ENCODE results near the gene TMUB1.

TMUB1 gene

GRCh38 chr7:151123158-151123821, 40.0 kb upstream of the TMUB1 start:
- H3K9ac ChIP-seq: no peak overlapping the region
- peaks cover 0 to 17% (median 3%) of the 10 kb centered on the region in 10 experiments; a peak in 6 of 20 replicates for H3K4me1 ChIP-seq
- no peaks in the 10 kb centered on the region for H3K9me3 ChIP-seq (replicated peaks in 1 of 11)
- no peak overlapping the region for H3K4me2 ChIP-seq
- TF ChIP-seq Cebpa-rat (IDR thresholded peaks at IDR 0.05): no peak
- no peak overlapping the region for H3K27ac ChIP-seq
- peaks cover 41 to 100% (median 85%) of the 10 kb centered on the region in 11 experiments for H4K20me1 ChIP-seq
- H3K36me3 ChIP-seq: peaks cover 28 to 98% (median 80%) of the 10 kb centered on the region in 11 experiments
- H3K27me3 ChIP-seq: no peaks in the 10 kb centered on the region
- H3K4me3 ChIP-seq: no peak overlapping the region

DNA sequence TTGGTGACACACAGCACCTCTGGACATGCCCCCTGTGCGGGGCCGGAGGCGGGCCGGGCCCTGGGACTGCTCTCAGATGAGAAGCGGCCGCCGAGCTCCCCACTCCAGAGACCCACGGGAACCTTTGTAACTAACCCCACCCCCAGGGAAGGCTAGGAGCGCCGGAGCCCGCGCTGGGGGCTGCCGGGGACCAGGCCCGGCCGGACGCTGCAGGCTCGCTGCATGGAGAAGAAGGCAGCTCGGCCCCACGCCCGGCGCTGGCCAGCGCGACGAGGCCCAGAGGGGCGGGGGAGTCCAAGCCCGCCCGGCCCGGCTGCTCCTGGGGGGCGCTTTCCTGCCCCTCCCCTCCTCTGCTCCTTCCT, 39.5 kb upstream of the TMUB1 start:
- Histone ChIP-seq H4K20me1 (peaks cover 45 to 100% (median 85%) of the 10 kb centered on the region in 11 experiments), H3K4me3 (no peak overlapping the region), H3K4me1 (peaks cover 0 to 21% (median 5%) of the 10 kb centered on the region in 10 experiments; a peak in 12 of 20 replicates), H3K9me3 (replicated peaks in 1 of 11) (no peaks in the 10 kb centered on the region), H3K27me3 (no peaks in the 10 kb centered on the region), H3K9ac (no peak overlapping the region), H3K4me2 (no peak overlapping the region), H3K36me3 (peaks cover 28 to 98% (median 80%) of the 10 kb centered on the region in 11 experiments), H3K27ac (no peak overlapping the region)
- TF ChIP-seq Cebpa-rat (IDR thresholded peaks at IDR 0.05): no peak

- Histone ChIP-seq H3K4me3 (no peak overlapping the region), H3K4me2 (no peak overlapping the region), H4K20me1 (peaks cover 45 to 100% (median 85%) of the 10 kb centered on the region in 11 experiments), H3K9me3 (replicated peaks in 1 of 11) (no peaks in the 10 kb centered on the region), H3K36me3 (peaks cover 28 to 98% (median 78%) of the 10 kb centered on the region in 11 experiments), H3K9ac (no peak overlapping the region), H3K27me3 (no peaks in the 10 kb centered on the region), H3K4me1 (peaks cover 4 to 26% (median 10%) of the 10 kb centered on the region in 10 experiments; a peak in 18 of 20 replicates), H3K27ac (no peak overlapping the region)
- TF ChIP-seq Cebpa-rat (IDR thresholded peaks at IDR 0.05): no peak
Observed at GRCh38 chr7:151122276-151122675, 39.0 kb upstream of the TMUB1 start.

GRCh38 chr7:151121380-151122170, 38.3 kb upstream of the TMUB1 start:
- TF ChIP-seq Cebpa-rat (IDR thresholded peaks at IDR 0.05): no peak
- H3K4me3 ChIP-seq: no peak overlapping the region
- peaks cover 28 to 98% (median 78%) of the 10 kb centered on the region in 11 experiments for H3K36me3 ChIP-seq
- no peak overlapping the region for H3K27ac ChIP-seq
- H3K4me2 ChIP-seq: no peak overlapping the region
- H4K20me1 ChIP-seq: peaks cover 52 to 100% (median 85%) of the 10 kb centered on the region in 11 experiments
- H3K9me3 ChIP-seq (replicated peaks in 1 of 11): no peaks in the 10 kb centered on the region
- no peak overlapping the region; a peak in 1 of 22 replicates for H3K9ac ChIP-seq
- peaks cover 11 to 33% (median 17%) of the 10 kb centered on the region in 10 experiments; a peak in 18 of 20 replicates for H3K4me1 ChIP-seq
- H3K27me3 ChIP-seq: peaks cover 0 to 2% (median 0%) of the 10 kb centered on the region in 11 experiments; a peak in 3 of 22 replicates

- no peak overlapping the region for H3K27ac ChIP-seq
- H3K4me2 ChIP-seq: no peak overlapping the region
- TF ChIP-seq Cebpa-rat (IDR thresholded peaks at IDR 0.05): no peak
- peaks cover 28 to 100% (median 76%) of the 10 kb centered on the region in 11 experiments for H3K36me3 ChIP-seq
- H3K4me1 ChIP-seq: peaks cover 12 to 37% (median 19%) of the 10 kb centered on the region in 10 experiments; a peak in 18 of 20 replicates
- H3K4me3 ChIP-seq: no peak overlapping the region
- no peaks in the 10 kb centered on the region for H3K9me3 ChIP-seq (replicated peaks in 1 of 11)
- H3K27me3 ChIP-seq: peaks cover 0 to 9% (median 4%) of the 10 kb centered on the region in 11 experiments; a peak in 17 of 22 replicates
- H4K20me1 ChIP-seq: peaks cover 59 to 100% (median 91%) of the 10 kb centered on the region in 11 experiments
- no peak overlapping the region for H3K9ac ChIP-seq
Observed at GRCh38 chr7:151120896-151121295, 37.6 kb upstream of the TMUB1 start.

DNA sequence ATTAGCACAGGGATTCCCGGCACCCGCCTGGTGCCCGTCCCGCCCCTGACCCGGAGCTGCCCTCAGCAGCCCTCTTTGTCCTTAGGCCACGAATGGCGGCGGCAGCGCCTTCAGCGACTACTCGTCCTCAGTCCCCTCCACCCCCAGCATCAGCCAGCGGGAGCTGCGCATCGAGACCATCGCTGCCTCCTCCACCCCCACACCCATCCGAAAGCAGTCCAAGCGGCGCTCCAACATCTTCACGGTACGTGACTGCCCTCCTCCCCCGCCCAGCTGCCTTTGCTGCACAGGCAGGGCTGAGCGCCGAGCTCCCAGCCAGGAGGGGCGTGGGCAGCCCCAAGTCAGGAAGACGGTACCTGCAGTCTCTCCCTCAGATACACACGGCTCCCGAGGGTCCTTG, 36.6 kb upstream of the TMUB1 start:
- no peak overlapping the region for H3K4me3 ChIP-seq
- no peak for TF ChIP-seq Cebpa-rat (IDR thresholded peaks at IDR 0.05)
- no peak overlapping the region for H3K4me2 ChIP-seq
- H4K20me1 ChIP-seq: peaks cover 67 to 100% (median 95%) of the 10 kb centered on the region in 11 experiments
- H3K4me1 ChIP-seq: peaks cover 12 to 32% (median 22%) of the 10 kb centered on the region in 10 experiments; a peak in 18 of 20 replicates
- H3K9me3 ChIP-seq (replicated peaks in 1 of 11): no peaks in the 10 kb centered on the region
- H3K27me3 ChIP-seq: peaks cover 0 to 18% (median 14%) of the 10 kb centered on the region in 11 experiments; a peak in 18 of 22 replicates
- no peak overlapping the region for H3K27ac ChIP-seq
- peaks cover 28 to 95% (median 66%) of the 10 kb centered on the region in 11 experiments for H3K36me3 ChIP-seq
- H3K9ac ChIP-seq: no peak overlapping the region

- Histone ChIP-seq H3K4me1 (peaks cover 12 to 28% (median 22%) of the 10 kb centered on the region in 10 experiments; a peak in 18 of 20 replicates), H3K4me3 (no peak overlapping the region), H3K9me3 (replicated peaks in 1 of 11) (no peaks in the 10 kb centered on the region), H3K4me2 (no peak overlapping the region), H3K9ac (no peak overlapping the region), H3K36me3 (peaks cover 20 to 92% (median 64%) of the 10 kb centered on the region in 11 experiments), H3K27ac (no peak overlapping the region), H3K27me3 (peaks cover 6 to 27% (median 23%) of the 10 kb centered on the region in 11 experiments; a peak in 19 of 22 replicates), H4K20me1 (peaks cover 64 to 100% (median 94%) of the 10 kb centered on the region in 11 experiments)
- no peak for TF ChIP-seq Cebpa-rat (IDR thresholded peaks at IDR 0.05)
Observed at GRCh38 chr7:151119055-151119415, 35.7 kb upstream of the TMUB1 start.

DNA sequence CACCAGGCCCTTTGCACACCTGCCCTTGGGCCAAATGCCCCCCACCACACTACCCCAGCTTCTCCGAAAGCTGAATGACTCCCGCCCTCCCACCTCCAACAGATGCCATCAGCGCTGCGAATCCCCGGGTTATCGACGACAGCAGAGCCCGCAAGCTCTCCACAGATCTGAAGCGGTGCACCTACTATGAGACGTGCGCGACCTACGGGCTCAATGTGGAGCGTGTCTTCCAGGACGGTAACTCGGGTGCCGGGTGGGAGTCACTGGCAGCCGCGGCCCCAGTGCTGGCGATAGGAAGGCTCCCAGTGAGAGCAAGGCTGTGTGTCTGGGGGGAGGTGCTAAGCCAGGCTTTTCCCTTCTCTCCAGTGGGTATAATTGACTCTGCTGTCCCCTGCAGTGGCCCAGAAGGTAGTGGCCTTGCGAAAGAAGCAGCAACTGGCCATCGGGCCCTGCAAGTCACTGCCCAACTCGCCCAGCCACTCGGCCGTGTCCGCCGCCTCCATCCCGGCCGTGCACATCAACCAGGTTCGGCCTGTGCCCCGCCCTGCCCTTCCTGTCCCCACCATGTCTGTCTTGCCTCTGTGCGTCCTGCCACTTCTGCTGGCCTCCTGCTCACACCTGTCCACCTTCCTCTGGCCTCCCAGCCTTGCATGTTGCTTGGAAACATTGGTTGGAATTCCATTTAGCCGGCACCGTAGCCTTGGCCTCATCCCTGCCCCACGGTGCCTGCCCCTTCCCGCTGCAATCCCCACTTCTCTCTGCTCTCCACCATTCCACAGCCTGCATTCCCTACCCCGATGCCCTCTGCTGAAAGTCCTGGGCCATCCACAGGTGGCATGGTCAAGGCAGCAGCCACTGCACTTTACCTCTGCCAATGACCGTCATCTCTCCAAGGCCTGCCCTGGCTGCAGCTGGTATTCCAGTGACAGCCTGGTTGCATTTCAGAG, 35.1 kb upstream of the TMUB1 start:
- Histone ChIP-seq H3K36me3 (peaks cover 20 to 92% (median 62%) of the 10 kb centered on the region in 11 experiments), H3K27me3 (peaks cover 6 to 33% (median 24%) of the 10 kb centered on the region in 11 experiments; a peak in 19 of 22 replicates), H3K4me2 (no peak overlapping the region), H3K27ac (no peak overlapping the region), H3K9me3 (replicated peaks in 1 of 11) (no peaks in the 10 kb centered on the region), H3K4me1 (peaks cover 12 to 33% (median 22%) of the 10 kb centered on the region in 10 experiments; a peak in 18 of 20 replicates), H3K4me3 (no peak overlapping the region), H3K9ac (no peak overlapping the region), H4K20me1 (peaks cover 68 to 100% (median 97%) of the 10 kb centered on the region in 11 experiments)
- TF ChIP-seq Cebpa-rat (IDR thresholded peaks at IDR 0.05): no peak
